K562 (cell line): Measurements from ENCODE around the gene TMC4.

Experiments used
- C11orf30 ChIP-seq: fragments of 450-650 bp; IDR thresholded peaks from 2 replicates; pipeline ENCODE4 v1.6.1; 2016; ENCODE audit warnings: low read depth, mild to moderate bottlenecking
- EZH2 ChIP-seq: IDR thresholded peaks from 2 replicates; pipeline ENCODE4 v1.6.1; 2012; ENCODE audit warnings: low read depth, mild to moderate bottlenecking, inconsistent platforms, low read length, borderline replicate concordance
- HDAC6 ChIP-seq: IDR thresholded peaks from 2 replicates; pipeline ENCODE4 v1.6.1; 2012; ENCODE audit warnings: low read depth, mild to moderate bottlenecking, control low read depth, inconsistent platforms, low read length, moderate library complexity
- MYC ChIP-seq, 2 experiments: fragments of 250-450 bp in 1 of 2; sonication (Bioruptor Pico) in 1 of 2; IDR thresholded peaks; 2 replicates each; pipeline versions ENCODE4 v1.5.1 to v1.6.1; 2012 to 2021; ENCODE audit warnings: low read depth in 2 of 2, borderline replicate concordance in 1 of 2, improper control_type of control experiment in 1 of 2, low read length in 1 of 2, mild to moderate bottlenecking in 1 of 2, moderate library complexity in 1 of 2
- SP2 ChIP-seq: IDR thresholded peaks from 2 replicates; pipeline ENCODE4 v1.6.1; 2011; ENCODE audit warnings: mild to moderate bottlenecking, low read depth, low read length, moderate library complexity; ENCODE audit not compliant: poor library complexity, severe bottlenecking; ENCODE audit errors: extremely low read depth
- TF ChIP-seq, protein P1 (sequence below): sonication (generic); formaldehyde crosslinking; IDR thresholded peaks from 2 replicates; pipeline ENCODE4 v1.8.0; 2022; ENCODE audit warnings: mild to moderate bottlenecking, missing genetic modification reagents

DNA sequence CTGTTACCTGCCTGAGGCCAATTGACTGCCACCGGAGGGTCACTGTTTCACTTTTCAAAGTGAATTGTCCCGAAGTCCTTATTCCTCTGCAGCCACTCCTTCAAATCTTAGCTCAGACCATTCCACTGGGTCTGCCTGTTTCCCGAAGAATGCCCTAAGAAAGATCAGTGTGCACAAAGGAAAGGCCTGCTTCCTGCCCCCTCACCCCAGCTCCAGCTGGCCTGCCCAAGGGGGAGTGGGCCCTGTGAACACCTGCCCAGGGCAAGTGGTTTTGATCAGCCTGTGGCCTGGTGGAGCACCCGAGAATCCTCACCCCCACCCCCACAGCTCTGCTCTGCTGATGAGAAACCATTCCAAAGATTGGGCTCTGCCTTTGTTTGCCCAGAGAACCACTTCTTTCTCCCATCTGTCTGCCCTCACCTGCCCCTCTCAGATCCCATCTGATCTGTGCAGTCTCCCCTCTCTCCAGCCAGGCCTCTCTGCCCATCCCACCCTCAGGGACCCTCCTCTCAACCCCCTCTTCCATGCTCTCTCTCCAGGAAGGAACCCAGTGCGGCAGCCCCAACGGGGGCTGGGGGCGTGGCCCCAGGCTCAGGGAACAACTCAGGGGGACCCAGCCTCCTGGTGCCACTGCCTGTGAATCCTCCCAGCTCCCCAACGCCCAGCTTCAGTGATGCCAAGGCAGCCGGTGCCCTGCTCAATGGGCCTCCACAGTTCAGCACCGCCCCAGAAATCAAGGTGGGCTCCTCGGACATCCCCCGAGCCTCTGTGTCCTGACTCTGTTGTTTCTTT lies 23.7 kb downstream of the TMC4 start:
- TF ChIP-seq EZH2 (no peak), SP2 (no peak), C11orf30 (no peak), HDAC6 (no peak), MYC (IDR thresholded peaks at IDR 0.05; ENCODE audit: low read depth, low read length) (no peak), MYC (CRISPR knock-in tag; IDR thresholded peaks at IDR 0.05; ENCODE audit: borderline replicate concordance, low read depth) (no peak)
- TF ChIP-seq, protein P1, sequence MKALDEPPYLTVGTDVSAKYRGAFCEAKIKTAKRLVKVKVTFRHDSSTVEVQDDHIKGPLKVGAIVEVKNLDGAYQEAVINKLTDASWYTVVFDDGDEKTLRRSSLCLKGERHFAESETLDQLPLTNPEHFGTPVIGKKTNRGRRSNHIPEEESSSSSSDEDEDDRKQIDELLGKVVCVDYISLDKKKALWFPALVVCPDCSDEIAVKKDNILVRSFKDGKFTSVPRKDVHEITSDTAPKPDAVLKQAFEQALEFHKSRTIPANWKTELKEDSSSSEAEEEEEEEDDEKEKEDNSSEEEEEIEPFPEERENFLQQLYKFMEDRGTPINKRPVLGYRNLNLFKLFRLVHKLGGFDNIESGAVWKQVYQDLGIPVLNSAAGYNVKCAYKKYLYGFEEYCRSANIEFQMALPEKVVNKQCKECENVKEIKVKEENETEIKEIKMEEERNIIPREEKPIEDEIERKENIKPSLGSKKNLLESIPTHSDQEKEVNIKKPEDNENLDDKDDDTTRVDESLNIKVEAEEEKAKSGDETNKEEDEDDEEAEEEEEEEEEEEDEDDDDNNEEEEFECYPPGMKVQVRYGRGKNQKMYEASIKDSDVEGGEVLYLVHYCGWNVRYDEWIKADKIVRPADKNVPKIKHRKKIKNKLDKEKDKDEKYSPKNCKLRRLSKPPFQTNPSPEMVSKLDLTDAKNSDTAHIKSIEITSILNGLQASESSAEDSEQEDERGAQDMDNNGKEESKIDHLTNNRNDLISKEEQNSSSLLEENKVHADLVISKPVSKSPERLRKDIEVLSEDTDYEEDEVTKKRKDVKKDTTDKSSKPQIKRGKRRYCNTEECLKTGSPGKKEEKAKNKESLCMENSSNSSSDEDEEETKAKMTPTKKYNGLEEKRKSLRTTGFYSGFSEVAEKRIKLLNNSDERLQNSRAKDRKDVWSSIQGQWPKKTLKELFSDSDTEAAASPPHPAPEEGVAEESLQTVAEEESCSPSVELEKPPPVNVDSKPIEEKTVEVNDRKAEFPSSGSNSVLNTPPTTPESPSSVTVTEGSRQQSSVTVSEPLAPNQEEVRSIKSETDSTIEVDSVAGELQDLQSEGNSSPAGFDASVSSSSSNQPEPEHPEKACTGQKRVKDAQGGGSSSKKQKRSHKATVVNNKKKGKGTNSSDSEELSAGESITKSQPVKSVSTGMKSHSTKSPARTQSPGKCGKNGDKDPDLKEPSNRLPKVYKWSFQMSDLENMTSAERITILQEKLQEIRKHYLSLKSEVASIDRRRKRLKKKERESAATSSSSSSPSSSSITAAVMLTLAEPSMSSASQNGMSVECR = no peak
